Right hindlimb (tissue), 1 donor: ENCODE data around the gene EGLN1.
A peak's percentile ranks its signal among the peaks of the same experiment; 100 is the strongest.

ENCODE experiments used
- DNase-seq: peaks from one replicate; pipeline ENCODE4 v3.0.0-alpha.2; 2018

Gene EGLN1

GRCh38 chr1:231420959-231421545, 1.0 kb downstream of the EGLN1 start:
- DNase-seq = peak; percentile 61

- peak; percentile 23 for DNase-seq
These were observed 1.7 kb downstream of the EGLN1 start for GRCh38 chr1:231420299-231420958.

- no peak for DNase-seq
These were observed 2.3 kb downstream of the EGLN1 start for GRCh38 chr1:231419738-231420298.

- DNase-seq = no peak
These were observed 2.9 kb downstream of the EGLN1 start for GRCh38 chr1:231419147-231419546.

- no peak for DNase-seq
These were observed 3.4 kb downstream of the EGLN1 start for GRCh38 chr1:231418741-231419107.

- DNase-seq = no peak
These were observed 3.9 kb downstream of the EGLN1 start for GRCh38 chr1:231418101-231418740.

- no peak for DNase-seq
These were observed 4.6 kb downstream of the EGLN1 start for GRCh38 chr1:231417513-231417912.

GRCh38 chr1:231416901-231417300, 5.2 kb downstream of the EGLN1 start:
- no peak for DNase-seq

GRCh38 chr1:231415018-231415583, 7.0 kb downstream of the EGLN1 start:
- DNase-seq = no peak

GRCh38 chr1:231414260-231415016, 7.6 kb downstream of the EGLN1 start:
- DNase-seq = no peak

- no peak for DNase-seq
These were observed 8.4 kb downstream of the EGLN1 start for GRCh38 chr1:231413749-231414082.

- no peak for DNase-seq
These were observed 11.0 kb downstream of the EGLN1 start for GRCh38 chr1:231411036-231411531.

GRCh38 chr1:231410036-231410612, 12.0 kb downstream of the EGLN1 start:
- DNase-seq = no peak

GRCh38 chr1:231408528-231409094, 13.5 kb downstream of the EGLN1 start:
- DNase-seq = no peak

GRCh38 chr1:231407547-231408396, 14.3 kb downstream of the EGLN1 start:
- no peak for DNase-seq

GRCh38 chr1:231407049-231407448, 15.0 kb downstream of the EGLN1 start:
- DNase-seq = no peak

GRCh38 chr1:231404318-231404717, 17.8 kb downstream of the EGLN1 start:
- no peak for DNase-seq

- DNase-seq = no peak
These were observed 20.6 kb downstream of the EGLN1 start for GRCh38 chr1:231401478-231401877.

- no peak for DNase-seq
These were observed 24.0 kb downstream of the EGLN1 start for GRCh38 chr1:231397886-231398671.

GRCh38 chr1:231396643-231397042, 25.4 kb downstream of the EGLN1 start:
- no peak for DNase-seq
